ENCODE data around the gene ZNF423.

Gene ZNF423

DNA sequence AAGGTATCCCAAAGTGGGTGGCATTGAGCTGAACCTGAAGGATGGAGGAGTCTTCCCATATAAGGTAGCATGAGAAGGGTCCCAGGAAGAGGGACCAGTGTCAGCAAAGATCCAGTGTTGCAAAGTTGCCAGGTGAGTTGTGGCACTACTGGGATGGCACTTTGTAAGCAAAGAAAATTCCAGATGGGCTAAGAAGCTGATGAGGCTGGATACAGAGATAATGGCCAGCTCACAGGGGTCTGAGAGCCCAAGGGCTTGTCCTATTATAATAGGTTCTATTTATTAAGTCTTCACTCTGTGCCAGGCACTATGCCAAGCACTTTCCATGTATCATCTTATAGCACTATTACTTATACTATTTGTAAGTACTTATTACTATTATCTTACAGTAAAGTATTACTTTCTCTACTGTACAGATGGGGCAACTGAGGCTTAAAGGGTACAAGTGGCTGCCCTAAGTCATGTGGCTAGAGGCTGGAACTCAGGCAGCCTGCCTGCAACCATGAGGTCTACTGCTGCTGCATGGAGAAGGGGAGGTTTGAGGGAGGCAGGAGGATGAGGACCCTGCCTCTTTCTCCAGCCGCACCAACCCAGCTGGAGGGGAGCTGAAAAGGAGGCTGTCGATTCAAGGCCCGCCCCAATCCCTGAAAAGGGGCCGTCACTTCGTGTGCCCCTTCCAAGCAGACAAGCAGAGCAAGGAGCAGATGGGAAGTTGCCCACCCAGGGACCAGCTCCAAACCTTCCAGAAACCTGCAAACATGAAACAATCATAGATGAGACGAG, 395.8 kb downstream of the ZNF423 start:
- peaks cover 3% of the 10 kb centered on the region for H3K4me1 ChIP-seq (ENCODE audit: insufficient read depth, insufficient read length)
- H3K27me3 ChIP-seq (ENCODE audit: insufficient read depth, insufficient read length): peaks cover 14% of the 10 kb centered on the region
- H3K4me3 ChIP-seq (ENCODE audit: insufficient read length, low read depth): no peak overlapping the region
- H3K9ac ChIP-seq (ENCODE audit: insufficient read length, low read depth): no peak overlapping the region
- no peak for DNase-seq (ENCODE audit: low read depth, low spot score)
- TF ChIP-seq YY1 (IDR thresholded peaks at IDR 0.05; ENCODE audit: insufficient read depth, insufficient read length) (no peak), ZNF274 (IDR thresholded peaks at IDR 0.05; ENCODE audit: low read depth, low read length) (no peak), SUZ12 (IDR thresholded peaks at IDR 0.05; ENCODE audit: extremely low read depth, insufficient read depth, insufficient read length) (no peak)
- H3K36me3 ChIP-seq (ENCODE audit: insufficient read depth, insufficient read length, low read length): no peaks in the 10 kb centered on the region
- no peaks in the 10 kb centered on the region for H3K9me3 ChIP-seq (ENCODE audit: insufficient read depth, low read length)

- peaks cover 3% of the 10 kb centered on the region for H3K4me1 ChIP-seq (ENCODE audit: insufficient read depth, insufficient read length)
- peaks cover 9% of the 10 kb centered on the region for H3K27me3 ChIP-seq (ENCODE audit: insufficient read depth, insufficient read length)
- no peak for DNase-seq (ENCODE audit: low read depth, low spot score)
These were observed 397.1 kb downstream of the ZNF423 start for GRCh38 chr16:49458656-49459445.

DNA sequence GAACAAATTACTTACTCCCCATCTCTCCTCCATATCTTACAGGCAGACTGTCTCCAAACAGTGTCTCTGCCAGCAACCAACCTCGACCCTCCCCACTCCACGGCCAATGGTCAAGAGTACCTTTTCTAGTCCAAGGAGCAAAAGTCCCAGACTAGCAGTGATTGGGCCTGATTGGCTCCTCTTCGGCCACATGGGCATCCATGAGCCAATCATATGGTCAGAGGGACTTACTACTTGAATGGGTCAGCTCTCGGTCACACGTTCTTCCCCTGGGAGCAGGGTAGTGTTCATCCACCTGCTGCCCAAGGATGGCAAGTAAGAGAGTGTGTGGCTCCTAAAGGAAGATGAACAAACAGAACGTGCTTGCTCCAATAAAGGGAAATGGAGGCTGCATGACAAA, 397.7 kb downstream of the ZNF423 start:
- Histone ChIP-seq H3K4me1 (ENCODE audit: insufficient read depth, insufficient read length) (peaks cover 3% of the 10 kb centered on the region), H3K36me3 (ENCODE audit: insufficient read depth, insufficient read length, low read length) (no peaks in the 10 kb centered on the region), H3K27me3 (ENCODE audit: insufficient read depth, insufficient read length) (peaks cover 9% of the 10 kb centered on the region), H3K4me3 (ENCODE audit: insufficient read length, low read depth) (no peak overlapping the region), H3K9me3 (ENCODE audit: insufficient read depth, low read length) (no peaks in the 10 kb centered on the region), H3K9ac (ENCODE audit: insufficient read length, low read depth) (no peak overlapping the region)
- TF ChIP-seq SUZ12 (IDR thresholded peaks at IDR 0.05; ENCODE audit: extremely low read depth, insufficient read depth, insufficient read length) (no peak), YY1 (IDR thresholded peaks at IDR 0.05; ENCODE audit: insufficient read depth, insufficient read length) (no peak), ZNF274 (IDR thresholded peaks at IDR 0.05; ENCODE audit: low read depth, low read length) (no peak)
- no peak for DNase-seq (ENCODE audit: low read depth, low spot score)

More at GRCh38 chr16:49458656-49459445, 397.1 kb downstream of the ZNF423 start:
- Histone ChIP-seq H3K9me3 (ENCODE audit: insufficient read depth, low read length) (no peaks in the 10 kb centered on the region), H3K9ac (ENCODE audit: insufficient read length, low read depth) (no peak overlapping the region), H3K4me3 (ENCODE audit: insufficient read length, low read depth) (no peak overlapping the region), H3K36me3 (ENCODE audit: insufficient read depth, insufficient read length, low read length) (no peaks in the 10 kb centered on the region)
- TF ChIP-seq SUZ12 (IDR thresholded peaks at IDR 0.05; ENCODE audit: extremely low read depth, insufficient read depth, insufficient read length) (no peak), YY1 (IDR thresholded peaks at IDR 0.05; ENCODE audit: insufficient read depth, insufficient read length) (no peak), ZNF274 (IDR thresholded peaks at IDR 0.05; ENCODE audit: low read depth, low read length) (no peak)

GRCh38 chr16:49457196-49457595, 398.7 kb downstream of the ZNF423 start:
- Histone ChIP-seq H3K4me1 (ENCODE audit: insufficient read depth, insufficient read length) (no peaks in the 10 kb centered on the region), H3K4me3 (ENCODE audit: insufficient read length, low read depth) (no peak overlapping the region), H3K36me3 (ENCODE audit: insufficient read depth, insufficient read length, low read length) (no peaks in the 10 kb centered on the region), H3K9me3 (ENCODE audit: insufficient read depth, low read length) (no peaks in the 10 kb centered on the region), H3K27me3 (ENCODE audit: insufficient read depth, insufficient read length) (peaks cover 5% of the 10 kb centered on the region), H3K9ac (ENCODE audit: insufficient read length, low read depth) (no peak overlapping the region)
- no peak for TF ChIP-seq ZNF274 (IDR thresholded peaks at IDR 0.05; ENCODE audit: low read depth, low read length)
- no peak for TF ChIP-seq SUZ12 (IDR thresholded peaks at IDR 0.05; ENCODE audit: extremely low read depth, insufficient read depth, insufficient read length)
- no peak for TF ChIP-seq YY1 (IDR thresholded peaks at IDR 0.05; ENCODE audit: insufficient read depth, insufficient read length)
- DNase-seq (ENCODE audit: low read depth, low spot score): no peak

DNA sequence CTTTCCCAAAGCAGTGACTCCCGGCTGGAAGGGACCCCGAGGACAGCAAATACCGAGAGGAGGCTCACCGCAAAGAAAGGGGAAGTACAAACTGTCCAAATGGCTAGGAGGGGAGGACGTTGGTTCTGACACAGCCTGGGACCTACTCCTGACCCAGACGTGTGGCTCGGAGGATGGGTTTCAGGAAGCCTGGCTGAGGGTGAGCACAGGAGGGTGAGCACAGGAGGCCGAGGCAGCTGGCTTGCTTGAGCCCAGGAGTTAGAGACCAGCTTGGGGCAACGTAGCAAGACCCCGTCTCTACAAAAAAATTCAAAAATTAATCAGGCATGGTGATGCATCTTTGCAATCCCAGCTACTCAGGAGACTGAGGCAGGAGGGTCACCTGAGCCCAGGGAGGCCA, 399.1 kb downstream of the ZNF423 start:
- DNase-seq (ENCODE audit: low read depth, low spot score): no peak
- Histone ChIP-seq H3K9ac (ENCODE audit: insufficient read length, low read depth) (no peak overlapping the region), H3K9me3 (ENCODE audit: insufficient read depth, low read length) (no peaks in the 10 kb centered on the region), H3K36me3 (ENCODE audit: insufficient read depth, insufficient read length, low read length) (no peaks in the 10 kb centered on the region), H3K4me3 (ENCODE audit: insufficient read length, low read depth) (no peak overlapping the region), H3K4me1 (ENCODE audit: insufficient read depth, insufficient read length) (no peaks in the 10 kb centered on the region), H3K27me3 (ENCODE audit: insufficient read depth, insufficient read length) (peaks cover 5% of the 10 kb centered on the region)
- TF ChIP-seq ZNF274 (IDR thresholded peaks at IDR 0.05; ENCODE audit: low read depth, low read length) (no peak), SUZ12 (IDR thresholded peaks at IDR 0.05; ENCODE audit: extremely low read depth, insufficient read depth, insufficient read length) (no peak), YY1 (IDR thresholded peaks at IDR 0.05; ENCODE audit: insufficient read depth, insufficient read length) (no peak)

DNA sequence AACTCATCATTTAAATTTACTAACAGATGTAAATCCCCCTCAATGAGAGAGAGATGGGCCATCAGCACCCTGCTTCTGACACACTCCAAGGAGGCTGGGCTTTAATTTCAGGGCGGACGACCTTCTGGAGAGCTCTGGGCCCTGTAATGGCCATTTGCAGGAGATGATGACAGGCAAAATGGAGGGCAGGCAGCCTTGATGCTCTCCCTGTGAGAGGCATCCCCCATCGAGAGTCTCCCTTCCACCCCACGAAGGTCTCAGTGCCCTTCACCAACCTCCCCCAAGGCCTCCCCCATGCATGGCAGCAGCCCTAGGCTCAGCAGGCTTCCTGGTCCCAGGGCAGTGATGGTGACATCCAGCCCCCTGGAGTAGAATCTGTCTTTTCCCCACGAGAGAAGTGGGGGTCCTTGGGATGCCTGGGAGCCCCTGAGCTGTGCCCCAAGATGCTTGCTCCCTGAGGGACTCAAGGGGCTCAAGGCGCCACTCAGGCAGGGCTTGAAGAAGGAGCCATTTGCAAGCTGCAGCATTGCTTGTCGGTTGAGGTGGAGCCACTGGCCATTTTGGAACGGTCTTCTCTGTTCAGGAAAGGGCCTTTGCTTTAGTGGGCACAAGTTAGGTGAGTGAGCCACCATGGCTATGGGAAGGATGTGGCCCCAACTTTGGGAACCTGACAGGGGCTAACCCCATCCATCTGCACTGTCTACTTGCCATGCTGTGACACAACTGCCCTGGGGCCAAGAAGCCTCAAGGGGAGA, 399.7 kb downstream of the ZNF423 start:
- no peak overlapping the region for H3K9ac ChIP-seq (ENCODE audit: insufficient read length, low read depth)
- H3K4me3 ChIP-seq (ENCODE audit: insufficient read length, low read depth): no peak overlapping the region
- H3K9me3 ChIP-seq (ENCODE audit: insufficient read depth, low read length): no peaks in the 10 kb centered on the region
- TF ChIP-seq ZNF274 (IDR thresholded peaks at IDR 0.05; ENCODE audit: low read depth, low read length): no peak
- H3K27me3 ChIP-seq (ENCODE audit: insufficient read depth, insufficient read length): peaks cover 5% of the 10 kb centered on the region
- H3K4me1 ChIP-seq (ENCODE audit: insufficient read depth, insufficient read length): no peaks in the 10 kb centered on the region
- H3K36me3 ChIP-seq (ENCODE audit: insufficient read depth, insufficient read length, low read length): no peaks in the 10 kb centered on the region
- no peak for DNase-seq (ENCODE audit: low read depth, low spot score)
